NCI-H510A treated with DMSO at 0.1 percent for 48 hours (cell line): ENCODE data around the gene PPARD.
"Not testable (repeated sequence)": the region's sequence is repeated elsewhere in the genome, so short reads cannot be mapped to it uniquely, and the experiment has no call there.

ENCODE experiments used
- DNase-seq: peaks from one replicate; lab custom pipeline; 2025; lab: John Stamatoyannopoulos, UW

The PPARD gene

DNA sequence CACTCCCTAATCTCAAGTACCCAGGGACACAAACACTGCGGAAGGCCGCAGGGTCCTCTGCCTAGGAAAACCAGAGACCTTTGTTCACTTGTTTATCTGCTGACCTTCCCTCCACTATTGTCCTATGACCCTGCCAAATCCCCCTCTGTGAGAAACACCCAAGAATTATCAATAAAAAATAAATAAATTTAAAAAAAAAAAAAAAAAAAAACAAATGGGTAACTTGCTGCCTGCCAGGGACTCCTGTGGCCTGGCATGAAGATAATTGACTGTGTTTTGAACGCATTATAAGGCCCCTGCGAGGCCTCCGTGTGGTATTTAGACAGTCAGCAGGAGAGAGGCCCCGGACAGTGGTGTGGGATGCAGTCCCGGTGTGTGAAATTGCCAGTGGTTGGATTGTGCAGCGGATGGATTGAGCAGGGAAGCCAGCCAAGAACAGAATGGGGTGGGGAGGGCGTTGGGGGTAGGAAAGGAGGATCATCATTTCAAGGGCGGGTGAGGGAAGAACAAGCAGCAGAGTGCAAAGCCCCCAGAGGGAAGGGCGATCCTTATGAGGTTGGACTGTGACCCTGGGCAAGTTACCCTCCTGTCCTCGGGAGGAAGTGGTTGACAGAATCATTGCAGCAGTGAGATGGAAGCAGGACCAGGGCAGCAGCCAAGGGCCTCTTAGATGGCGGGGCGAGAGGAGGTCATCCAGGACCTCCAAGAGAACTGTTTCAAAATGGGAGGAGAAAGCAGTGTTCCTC lies 43.3 kb downstream of the PPARD start:
- DNase-seq, result no peak

DNA sequence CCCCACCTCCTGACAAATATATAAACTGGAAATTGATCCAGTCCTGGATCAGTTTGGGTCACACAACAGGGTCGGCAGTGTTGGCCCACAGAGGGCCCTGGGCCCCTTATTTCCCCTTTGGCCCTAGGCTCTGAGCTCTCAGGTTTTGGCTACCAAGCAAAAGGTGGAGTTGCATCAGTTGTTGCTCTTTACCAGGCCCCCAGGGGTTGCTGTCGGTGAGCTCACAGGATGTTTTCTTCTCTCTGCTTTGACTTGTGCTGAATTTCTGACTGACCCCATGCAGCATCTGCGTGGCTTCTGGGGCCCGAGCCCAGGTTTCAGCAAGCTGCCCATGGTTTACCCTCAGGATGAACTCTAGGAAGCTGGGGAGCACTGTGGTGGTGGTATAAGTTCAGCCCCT lies 44.6 kb downstream of the PPARD start:
- no peak for DNase-seq

DNA sequence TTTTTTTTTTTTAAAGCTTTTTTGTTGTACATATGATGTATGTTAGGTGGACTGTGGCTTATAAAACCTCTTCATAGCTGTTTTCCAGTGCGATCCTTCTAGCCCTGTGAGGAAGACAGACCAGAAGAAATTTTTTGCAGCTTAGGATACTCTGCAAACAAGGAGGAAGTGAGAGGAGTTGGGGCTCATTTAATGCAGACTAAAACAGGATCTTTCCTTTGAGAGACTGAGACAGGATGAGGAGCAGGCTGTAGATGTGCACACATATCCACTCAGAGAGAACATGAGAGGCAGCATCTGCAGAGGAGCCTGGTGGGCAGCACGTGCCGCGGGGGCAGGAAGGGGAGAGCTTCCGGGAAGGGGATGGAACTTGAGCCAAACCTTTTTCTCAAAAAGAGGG lies 45.7 kb downstream of the PPARD start:
- DNase-seq, result no peak

DNA sequence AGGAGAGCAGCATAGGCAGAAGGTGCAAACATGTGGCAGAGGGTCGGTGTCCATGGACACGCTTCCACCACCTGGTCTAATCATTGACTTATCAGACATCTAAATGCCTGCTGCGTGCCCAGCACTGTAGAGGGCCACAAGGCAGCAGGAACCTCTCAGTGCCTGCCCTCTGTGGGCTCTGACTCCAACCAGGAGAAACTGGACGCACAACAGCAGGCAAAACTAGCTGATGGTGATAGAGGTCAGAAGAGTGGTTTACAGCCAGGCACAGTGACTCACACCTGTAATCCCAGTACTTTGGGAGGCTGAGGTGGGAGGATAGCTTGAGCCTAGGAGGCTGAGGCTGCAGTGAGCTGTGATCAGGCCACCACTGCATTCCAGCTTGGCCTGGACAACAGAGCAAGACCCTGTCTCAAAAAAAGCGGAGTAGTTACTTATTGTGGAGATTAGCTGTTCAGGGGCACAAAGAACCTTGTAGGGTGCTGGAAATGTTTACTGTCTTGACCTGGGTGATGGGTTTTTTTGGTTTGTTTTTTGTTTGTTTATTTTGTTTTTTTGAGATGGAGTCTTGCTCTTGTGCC lies 46.5 kb downstream of the PPARD start:
- DNase-seq, result no peak

DNA sequence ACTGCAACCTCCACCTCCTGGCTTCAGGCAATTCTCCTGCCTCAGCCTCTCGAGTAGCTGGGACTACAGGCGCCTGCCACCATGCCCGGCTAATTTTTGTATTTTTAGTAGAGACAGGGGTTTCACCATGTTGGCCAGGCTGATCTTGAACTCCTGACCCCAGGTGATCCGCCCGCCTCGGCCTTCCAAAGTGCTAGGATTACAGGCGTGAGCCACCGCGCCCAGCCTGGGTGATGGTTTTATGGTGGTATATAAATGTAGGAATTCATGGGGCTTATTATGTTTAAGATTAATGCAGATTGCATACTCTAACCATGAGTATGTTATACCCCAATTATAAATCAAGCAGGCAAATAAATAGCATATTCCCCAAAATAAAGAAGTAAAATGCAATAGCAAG lies 47.0 kb downstream of the PPARD start:
- not testable (repeated sequence) for DNase-seq

DNA sequence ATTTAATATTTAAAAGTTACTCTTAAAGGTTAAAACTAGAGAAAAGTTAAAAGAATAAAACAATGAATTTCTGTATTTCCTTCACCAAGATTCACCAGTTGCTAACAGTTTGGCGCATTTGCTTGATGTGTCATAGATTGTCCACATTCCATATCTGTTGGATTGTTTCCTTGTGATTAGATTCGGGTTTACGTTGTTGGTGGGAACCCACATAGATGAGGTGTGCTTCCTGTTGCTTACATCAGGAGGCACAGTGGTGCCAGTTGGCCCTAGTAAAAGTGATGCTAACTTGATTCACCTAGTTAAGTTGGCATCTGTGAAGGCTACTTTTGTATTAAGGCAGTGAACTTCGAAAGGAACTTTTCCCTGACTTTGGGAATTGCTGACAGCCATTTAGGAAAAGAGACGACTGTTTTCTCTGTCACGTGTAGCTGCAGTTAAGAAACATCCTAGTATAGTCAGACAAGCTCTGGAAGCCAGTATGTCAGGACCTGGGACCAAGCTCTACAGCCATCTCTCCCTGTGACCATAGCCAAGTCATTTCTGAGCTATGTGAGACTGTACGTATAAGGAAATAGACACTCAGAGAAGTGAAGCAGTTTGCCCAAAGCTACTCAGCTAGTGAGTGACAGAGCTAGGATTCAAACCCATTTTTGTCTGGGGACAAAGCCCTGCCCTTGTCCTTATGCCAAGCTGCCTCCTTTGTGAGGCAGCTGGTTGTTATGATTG lies 49.0 kb downstream of the PPARD start:
- DNase-seq, result no peak

DNA sequence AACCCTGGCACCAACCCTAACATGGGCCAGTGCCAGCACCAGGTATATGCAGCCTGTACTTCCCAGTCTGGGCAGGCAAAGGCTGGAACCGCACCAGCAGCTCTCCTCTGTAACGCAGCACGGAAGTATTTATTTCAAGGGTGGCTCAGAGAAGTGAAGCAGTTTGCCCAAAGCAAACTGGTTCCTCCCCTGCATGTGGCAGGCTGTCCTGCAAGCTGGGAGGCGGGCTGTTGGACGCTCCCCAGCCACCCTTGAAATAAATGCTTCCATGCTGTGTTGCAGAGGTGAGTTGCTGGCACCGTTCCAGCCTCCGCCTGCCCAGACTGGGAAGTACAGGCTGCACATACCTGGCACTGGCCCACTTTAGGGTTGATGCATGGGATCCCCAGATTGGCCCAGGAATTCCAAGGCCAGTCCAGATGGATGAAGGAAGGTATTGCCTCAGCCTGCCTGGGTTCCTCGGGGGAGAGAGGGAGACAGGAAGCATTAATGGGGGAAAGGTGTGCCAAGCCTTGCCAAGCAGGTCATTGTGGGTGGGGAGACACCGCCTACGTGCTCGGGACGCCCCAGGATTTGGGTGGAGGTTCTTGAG lies 49.8 kb downstream of the PPARD start:
- peak; percentile 89 for DNase-seq

DNA sequence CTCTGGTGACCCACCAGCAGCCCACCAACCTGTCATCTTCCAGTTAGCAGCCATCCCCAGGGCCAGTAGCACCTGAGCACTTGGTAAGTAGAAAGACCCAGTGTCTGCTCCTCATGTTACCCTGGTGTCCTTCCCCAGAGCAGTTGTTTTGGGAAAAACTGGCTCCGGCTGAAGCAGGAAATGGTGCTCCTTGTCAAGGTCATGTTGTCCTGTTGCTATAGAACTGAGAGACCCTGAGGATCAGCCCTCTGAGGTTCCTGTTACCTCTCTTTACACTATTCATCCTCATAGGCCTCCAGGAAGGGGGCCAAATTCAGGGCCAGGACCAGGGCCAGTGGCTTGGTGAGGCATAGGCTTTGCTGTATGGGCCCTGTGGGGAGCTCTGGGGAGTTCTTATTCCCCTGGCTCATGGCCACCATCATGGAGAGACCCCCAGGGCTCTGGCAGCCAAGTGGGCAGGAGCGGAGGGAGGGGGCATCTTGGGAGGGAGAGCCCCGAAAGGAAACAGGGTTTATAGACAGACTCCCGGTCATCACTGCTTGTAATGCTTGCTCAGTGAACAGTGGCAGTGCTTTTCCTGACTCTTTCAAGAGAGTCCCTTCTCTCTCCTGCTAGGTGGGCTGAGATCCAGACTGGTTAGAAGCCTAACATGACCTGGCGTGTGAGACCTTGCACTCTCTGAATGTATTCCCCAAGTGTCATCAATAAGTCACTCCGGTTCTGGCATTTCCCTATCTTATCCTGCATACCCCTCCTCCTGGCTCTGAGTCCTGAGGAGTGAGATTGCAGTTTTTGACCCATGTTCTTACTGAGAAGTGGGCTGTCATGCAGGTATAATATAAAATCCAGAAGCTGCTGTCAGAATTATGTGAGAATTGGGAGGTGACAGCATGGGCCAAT lies 50.7 kb downstream of the PPARD start:
- no peak for DNase-seq

DNA sequence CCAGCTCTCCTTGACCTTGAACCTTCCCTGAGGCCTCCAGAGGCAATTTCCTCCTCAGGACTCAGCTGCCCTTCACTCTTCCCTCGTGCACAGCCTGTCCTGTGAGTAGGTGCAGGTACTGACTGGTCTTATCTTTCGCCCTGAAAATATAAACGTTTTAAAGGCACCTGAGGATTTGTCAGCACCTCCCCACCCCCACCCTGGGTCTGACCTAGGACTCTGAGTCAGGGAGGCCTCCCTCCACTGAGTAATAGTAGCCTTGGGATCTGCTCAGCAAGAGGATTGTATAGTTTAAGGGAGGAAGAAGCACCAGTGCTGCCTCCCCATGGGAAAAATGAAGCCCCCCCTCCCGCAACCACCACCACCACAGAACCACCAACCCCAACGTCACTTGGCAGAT lies 54.6 kb downstream of the PPARD start:
- no peak for DNase-seq

DNA sequence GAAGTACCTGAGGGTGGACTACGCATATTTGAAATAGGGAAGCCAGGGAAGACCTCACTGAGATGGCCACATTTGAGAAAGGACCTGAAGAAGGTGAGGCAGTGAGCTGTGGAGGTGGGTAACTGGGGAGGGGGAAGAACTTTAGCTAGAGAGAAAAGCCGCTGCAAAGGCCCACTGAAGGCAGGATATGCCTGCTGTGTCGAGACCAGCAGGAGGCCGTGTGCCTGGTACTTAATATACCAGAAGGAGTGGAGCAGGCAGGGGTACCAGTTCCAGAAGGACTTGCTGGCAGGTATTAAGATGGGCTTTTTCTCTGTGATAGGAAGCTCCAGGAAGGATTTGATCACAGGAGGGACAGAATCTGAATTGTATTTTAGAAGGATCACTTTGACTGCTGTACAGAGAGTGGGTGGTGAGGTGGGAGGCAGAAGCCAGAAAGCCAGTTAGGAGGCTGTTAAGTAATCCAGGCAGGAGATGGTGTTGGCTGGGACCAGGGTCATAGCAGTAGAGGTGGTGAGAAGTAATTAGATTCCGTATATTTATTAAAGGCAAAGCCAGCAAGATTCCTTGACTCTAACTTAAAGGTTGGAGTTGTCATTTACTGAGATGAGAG lies 55.6 kb downstream of the PPARD start:
- no peak for DNase-seq

DNA sequence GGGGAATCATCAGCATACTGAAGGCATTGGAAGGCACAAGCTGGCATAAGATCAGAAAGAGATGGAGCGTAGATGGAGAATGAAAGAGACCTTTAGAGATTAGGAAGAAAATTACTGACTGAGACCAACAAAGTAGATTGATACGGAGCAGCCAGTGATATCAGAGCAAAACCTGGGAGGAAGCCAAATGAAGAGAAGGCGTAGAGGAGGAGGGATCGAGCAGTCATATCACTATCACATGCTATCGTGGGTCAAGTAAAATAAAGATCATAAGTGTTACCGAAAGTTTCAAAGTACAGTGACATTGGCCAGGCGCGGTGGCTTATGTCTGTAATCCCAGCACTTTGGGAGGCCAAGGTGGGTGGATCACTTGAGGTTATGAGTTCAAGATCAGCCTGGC lies 56.2 kb downstream of the PPARD start:
- no peak for DNase-seq

DNA sequence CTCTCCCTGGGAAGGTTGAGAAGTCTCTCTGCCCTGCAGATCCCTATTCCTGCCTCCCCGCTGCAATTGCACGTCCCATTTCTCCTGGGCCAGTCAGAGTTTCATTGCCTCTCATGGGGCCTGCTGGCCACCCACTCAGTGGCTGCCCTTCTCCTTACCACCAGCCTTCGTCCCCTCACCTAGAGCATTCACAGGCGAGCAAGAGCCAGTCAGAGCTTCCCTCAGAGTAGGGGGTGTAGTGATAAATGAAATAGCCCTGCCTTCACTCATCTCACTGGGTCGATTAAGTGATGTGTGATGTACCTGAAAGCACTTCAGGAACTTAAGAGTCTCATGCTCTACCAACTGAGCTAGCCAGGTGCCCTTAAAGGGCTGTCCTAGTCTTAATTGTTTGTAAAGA lies 57.8 kb downstream of the PPARD start:
- DNase-seq, result no peak

DNA sequence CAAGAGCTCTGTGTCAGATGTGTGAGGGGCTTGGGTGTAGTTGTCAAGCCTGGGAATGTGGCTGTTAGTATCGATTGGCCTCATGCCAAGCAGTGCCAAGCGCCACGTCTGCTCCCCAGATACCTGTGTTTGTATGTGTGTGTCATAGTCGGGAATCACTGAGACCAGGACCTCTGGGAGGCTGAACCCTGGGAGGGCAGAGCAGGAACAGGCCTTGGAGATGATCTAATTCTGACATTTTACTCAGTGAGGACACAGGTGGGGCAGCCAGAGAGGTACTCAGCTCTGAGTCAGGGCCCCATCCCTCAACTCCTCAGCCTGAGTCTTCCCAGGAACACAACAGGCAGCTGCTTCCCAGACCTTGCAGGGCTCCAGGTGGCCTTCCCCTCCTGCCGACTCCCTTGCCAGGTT lies 58.5 kb downstream of the PPARD start:
- no peak for DNase-seq

DNA sequence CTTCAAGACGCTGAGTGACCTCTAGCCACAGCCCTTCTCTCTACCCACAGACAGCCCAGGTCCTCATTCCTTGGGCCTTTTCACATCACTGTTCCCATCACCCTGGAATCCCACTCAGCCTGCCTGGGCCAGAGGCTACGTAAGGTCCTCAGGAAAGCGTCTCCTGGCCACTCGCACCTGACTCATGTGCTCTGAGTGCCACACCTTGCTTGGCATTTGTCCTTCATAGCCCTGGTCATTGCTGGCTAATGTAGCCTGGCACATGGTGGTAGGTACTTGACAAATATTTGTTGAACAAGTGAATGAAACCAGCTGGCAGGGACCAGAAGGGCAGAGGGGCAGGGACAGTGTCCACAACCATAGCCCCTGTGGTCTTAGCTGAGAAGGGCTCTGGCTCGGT lies 59.2 kb downstream of the PPARD start:
- DNase-seq, result no peak

DNA sequence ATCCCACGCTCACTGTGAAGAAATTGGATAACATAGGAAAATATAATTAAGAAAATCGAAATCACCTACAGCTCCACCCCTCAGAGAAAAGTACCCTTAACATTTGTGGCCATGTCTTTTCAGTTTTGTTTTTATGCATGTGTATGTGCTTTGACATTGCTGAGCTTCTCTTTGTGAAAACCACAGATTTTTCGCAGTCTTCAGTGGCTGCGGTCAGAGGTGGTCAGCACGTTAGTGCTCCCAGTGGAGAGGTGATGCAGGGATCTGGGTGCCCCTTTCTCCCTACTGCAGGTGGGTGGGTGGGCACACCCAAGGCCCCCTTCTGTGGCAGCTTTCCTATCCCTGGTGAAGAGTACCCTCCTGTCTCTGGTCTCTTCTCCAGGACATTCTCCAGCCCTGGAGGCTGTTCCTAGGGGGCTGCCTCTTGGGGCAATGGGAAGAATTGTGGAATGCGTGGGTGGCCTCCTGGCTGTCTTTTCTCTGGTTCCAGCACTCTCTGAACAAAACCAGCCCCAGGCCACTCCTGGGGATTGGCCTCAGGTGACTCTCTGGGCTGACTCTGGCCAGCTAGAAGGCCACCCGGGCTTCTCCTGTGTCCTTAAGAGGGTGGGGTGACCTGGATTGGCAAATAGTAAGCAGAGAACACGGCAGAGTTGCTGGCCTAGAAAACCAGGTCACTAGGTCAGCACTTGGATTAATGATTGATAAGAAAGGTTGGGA lies 59.9 kb downstream of the PPARD start:
- DNase-seq, result no peak

DNA sequence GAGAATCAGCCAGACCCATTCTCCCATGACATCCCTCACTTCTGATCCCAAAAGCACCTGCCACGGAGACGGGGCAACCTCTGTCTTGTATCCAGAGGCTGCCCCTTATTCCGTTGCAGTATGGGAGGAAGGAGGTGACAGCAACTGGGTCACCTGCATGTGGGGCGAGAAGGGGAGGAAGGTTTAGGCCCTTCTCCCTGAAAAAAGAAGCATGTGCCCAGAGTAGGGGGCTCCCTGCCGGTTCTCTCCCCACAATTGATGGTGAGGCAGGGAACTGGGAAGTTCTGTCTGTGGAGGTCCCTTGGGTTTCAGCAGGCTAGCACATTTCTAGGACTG lies 60.5 kb downstream of the PPARD start:
- DNase-seq, result no peak

DNA sequence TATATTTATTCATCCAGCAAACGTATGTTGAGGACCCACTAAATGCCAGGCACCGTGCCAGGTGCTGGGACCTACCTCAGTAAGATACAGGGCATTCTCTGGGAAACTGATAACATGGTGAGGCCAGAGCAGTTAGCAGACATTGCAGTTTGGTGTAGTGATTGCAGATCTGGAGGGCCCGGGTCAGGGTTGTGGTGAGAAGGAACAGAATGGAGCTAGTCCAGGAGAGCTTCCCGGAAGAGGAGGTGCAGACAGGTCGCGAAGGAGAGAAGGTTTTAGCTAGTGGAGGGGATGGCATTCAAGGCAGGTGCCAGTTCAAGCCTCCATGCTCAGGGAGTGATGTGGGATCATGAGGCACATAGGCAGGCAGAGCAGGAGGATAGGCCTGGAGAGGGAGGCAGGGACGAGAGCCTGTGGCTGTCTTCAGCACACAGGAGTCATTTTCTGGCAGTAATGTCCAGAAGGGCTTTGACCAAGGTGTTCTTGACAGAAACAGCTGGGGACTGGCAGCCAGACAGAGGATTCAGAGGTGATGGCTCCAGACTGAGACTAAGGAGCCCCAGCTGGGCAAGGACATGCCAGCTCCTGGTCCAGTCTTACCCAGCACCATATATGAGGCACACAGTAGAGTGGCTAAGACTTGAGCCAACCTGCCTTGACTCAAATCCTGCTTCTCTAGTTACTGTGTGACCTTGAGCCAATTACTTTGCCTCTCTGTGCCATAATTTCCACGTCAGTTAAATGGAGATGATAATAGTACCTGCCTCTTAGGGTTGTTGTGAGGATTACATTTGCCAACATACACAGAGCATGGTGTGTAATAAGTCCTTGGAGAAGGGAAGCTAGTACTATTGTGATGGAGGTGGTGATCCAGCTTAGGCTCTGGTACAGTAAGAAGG lies 61.4 kb downstream of the PPARD start:
- no peak for DNase-seq

DNA sequence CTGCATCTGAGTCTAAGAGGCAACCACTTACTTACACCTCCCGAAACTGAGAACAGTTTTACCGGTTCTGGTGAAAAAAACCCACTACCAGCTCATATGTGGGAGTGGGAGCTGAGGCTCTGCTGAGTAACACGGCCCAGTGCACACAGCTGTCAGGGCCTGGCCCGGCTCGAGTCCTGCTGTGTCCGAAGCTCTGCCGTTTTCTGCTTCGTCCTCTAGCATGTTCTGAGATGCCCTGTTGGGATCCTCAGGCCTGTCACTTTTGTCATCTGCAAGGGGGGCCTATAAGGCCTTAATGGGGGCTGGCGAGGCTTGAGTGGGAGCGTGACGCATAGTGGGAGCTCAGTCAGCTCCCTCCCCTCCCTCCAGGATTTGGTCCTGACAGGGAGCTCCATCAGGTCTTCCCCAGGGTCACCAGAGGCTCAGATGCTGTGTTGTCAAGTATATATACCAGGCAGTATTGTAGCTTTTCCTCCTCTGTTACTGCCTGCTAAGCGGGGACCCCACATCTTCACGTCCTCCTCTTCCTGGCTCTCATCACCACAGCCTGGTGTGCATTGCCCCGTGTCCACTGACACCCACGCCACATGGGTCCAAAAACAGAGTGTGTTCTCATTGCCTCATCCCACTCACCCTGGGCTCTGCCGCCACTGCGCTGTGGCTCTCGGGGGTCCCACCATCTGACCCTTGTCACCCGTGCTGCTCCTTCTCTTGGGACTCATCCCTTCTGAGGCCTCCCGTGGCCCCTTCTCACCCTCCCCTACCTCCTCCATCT lies 64.5 kb downstream of the PPARD start:
- no peak for DNase-seq

DNA sequence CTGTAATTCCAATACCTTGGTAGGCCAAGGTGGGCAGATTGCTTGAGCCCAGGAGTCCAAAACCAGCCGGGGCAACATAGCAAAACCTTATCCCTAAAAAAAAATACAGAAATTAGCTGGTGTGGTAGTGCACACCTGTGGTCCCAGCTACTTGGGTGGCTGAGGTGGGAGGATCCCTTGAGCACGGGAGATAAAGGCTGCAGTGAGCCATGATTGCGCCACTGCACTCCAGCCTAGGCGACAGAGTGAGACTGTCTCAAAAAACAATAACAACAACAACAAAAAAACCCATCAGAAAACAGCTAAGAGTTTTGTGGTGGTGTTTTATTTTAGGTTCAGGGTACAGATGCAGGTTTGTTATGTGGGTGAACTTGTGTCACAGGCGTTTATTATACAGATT lies 66.9 kb downstream of the PPARD start:
- DNase-seq, result no peak
